ENCODE data around the gene BCOR. TPM values are rescaled to one million over a fixed set of nuclear protein-coding genes. Genes with fewer than 3 reads are reported as not detected.

The BCOR gene
- total RNA-seq, 1 donor from 2014 or later, result 15.1 TPM

- H3K27ac ChIP-seq (replicated peaks), result peak overlapping the region; percentile 16
- peaks cover 24% of the 10 kb centered on the region for H3K4me1 ChIP-seq
- H3K9me3 ChIP-seq (replicated peaks), result no peaks in the 10 kb centered on the region
- no peak overlapping the region for H3K4me3 ChIP-seq
- intact Hi-C loops (cut with micrococcal nuclease), result no loop called here
- peaks cover 29% of the 10 kb centered on the region for H3K36me3 ChIP-seq
- TF ChIP-seq CTCF (IDR thresholded peaks at IDR 0.05; ENCODE audit: borderline replicate concordance), result no peak
- no peaks in the 10 kb centered on the region for H3K27me3 ChIP-seq (ENCODE audit: low read depth)
- DNase-seq, result no peak
Measured at GRCh38 chrX:40076750-40077575, 20.8 kb downstream of the BCOR start.

- no peak for TF ChIP-seq CTCF (IDR thresholded peaks at IDR 0.05; ENCODE audit: borderline replicate concordance)
- H3K9me3 ChIP-seq (replicated peaks), result no peaks in the 10 kb centered on the region
- H3K36me3 ChIP-seq, result peaks cover 41% of the 10 kb centered on the region
- H3K4me1 ChIP-seq, result peaks cover 16% of the 10 kb centered on the region
- DNase-seq, result no peak
- H3K27ac ChIP-seq (replicated peaks), result no peak overlapping the region
- intact Hi-C loops (cut with micrococcal nuclease), result no loop called here
- H3K4me3 ChIP-seq, result no peak overlapping the region
- no peaks in the 10 kb centered on the region for H3K27me3 ChIP-seq (ENCODE audit: low read depth)
Measured at GRCh38 chrX:40074959-40075332, 22.8 kb downstream of the BCOR start.

- TF ChIP-seq CTCF (IDR thresholded peaks at IDR 0.05; ENCODE audit: borderline replicate concordance), result no peak
- Histone ChIP-seq H3K4me1 (peaks cover 16% of the 10 kb centered on the region), H3K27ac (replicated peaks) (no peak overlapping the region), H3K36me3 (peaks cover 46% of the 10 kb centered on the region), H3K27me3 (ENCODE audit: low read depth) (no peaks in the 10 kb centered on the region), H3K9me3 (replicated peaks) (no peaks in the 10 kb centered on the region), H3K4me3 (no peak overlapping the region)
- no peak for DNase-seq
- intact Hi-C loops (cut with micrococcal nuclease), result no loop called here
Measured at GRCh38 chrX:40074080-40074958, 23.4 kb downstream of the BCOR start.

- Histone ChIP-seq H3K9me3 (replicated peaks) (no peaks in the 10 kb centered on the region), H3K36me3 (peaks cover 47% of the 10 kb centered on the region), H3K4me1 (peaks cover 16% of the 10 kb centered on the region), H3K27me3 (ENCODE audit: low read depth) (no peaks in the 10 kb centered on the region), H3K4me3 (no peak overlapping the region), H3K27ac (replicated peaks) (no peak overlapping the region)
- TF ChIP-seq CTCF (IDR thresholded peaks at IDR 0.05; ENCODE audit: borderline replicate concordance), result no peak
- intact Hi-C loops (cut with micrococcal nuclease), result no loop called here
- no peak for DNase-seq
Measured at GRCh38 chrX:40073439-40074054, 24.2 kb downstream of the BCOR start.

DNA sequence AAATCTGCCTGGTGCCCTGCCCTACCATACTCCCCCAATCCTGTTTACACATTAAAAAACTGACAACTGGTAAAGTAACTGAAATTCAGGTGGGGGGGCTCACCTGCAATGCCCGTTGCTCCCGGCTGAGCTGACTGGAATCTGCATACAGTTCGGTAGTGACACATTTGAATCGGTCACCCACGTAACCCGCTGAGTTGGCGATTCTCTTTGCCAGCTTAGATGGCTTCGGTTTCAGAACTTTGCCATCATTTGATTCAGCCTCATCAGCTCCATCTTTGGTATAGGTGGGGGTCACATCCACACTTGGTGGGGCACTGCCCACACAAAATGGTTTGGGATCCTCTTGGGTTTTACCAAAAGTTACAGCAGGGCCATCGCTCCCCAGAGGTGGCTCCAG, 25.5 kb downstream of the BCOR start:
- Histone ChIP-seq H3K27ac (replicated peaks) (no peak overlapping the region), H3K9me3 (replicated peaks) (no peaks in the 10 kb centered on the region), H3K27me3 (ENCODE audit: low read depth) (no peaks in the 10 kb centered on the region), H3K36me3 (peaks cover 47% of the 10 kb centered on the region), H3K4me1 (peaks cover 8% of the 10 kb centered on the region), H3K4me3 (no peak overlapping the region)
- intact Hi-C loops (cut with micrococcal nuclease), result no loop called here
- DNase-seq, result no peak
- no peak for TF ChIP-seq CTCF (IDR thresholded peaks at IDR 0.05; ENCODE audit: borderline replicate concordance)

Measured in left ventricle myocardium inferior (tissue), 1 donor.